Glomerular visceral epithelial cell (primary cell): ENCODE measurements around the gene CD300C.
"Not testable (repeated sequence)": the region's sequence is repeated elsewhere in the genome, so short reads cannot be mapped to it uniquely, and the experiment has no call there.

Experiments used
- DNase-seq: peaks from one replicate; pipeline ENCODE4 v3.0.0-alpha.2; 2016; ENCODE audit errors: extremely low spot score

CD300C gene

GRCh38 chr17:74513987-74514631 is 31.8 kb downstream of the CD300C start:
- DNase-seq = peak; percentile 36

- DNase-seq = peak; percentile 58
These were observed 33.3 kb downstream of the CD300C start for GRCh38 chr17:74512624-74513091.

- DNase-seq = no peak
These were observed 33.9 kb downstream of the CD300C start for GRCh38 chr17:74512036-74512435.

- DNase-seq = no peak
These were observed 37.8 kb downstream of the CD300C start for GRCh38 chr17:74508156-74508555.

- not testable (repeated sequence) for DNase-seq
These were observed 42.0 kb downstream of the CD300C start for GRCh38 chr17:74503949-74504348.

GRCh38 chr17:74502861-74503260 is 43.1 kb downstream of the CD300C start:
- DNase-seq = no peak

- DNase-seq = no peak
These were observed 45.9 kb downstream of the CD300C start for GRCh38 chr17:74499992-74500391.

GRCh38 chr17:74497471-74497870 is 48.4 kb downstream of the CD300C start:
- no peak for DNase-seq

GRCh38 chr17:74493331-74493833 is 52.5 kb downstream of the CD300C start:
- DNase-seq = peak; percentile 65

GRCh38 chr17:74491626-74492025 is 54.3 kb downstream of the CD300C start:
- no peak for DNase-seq
